PC-3 (cell line): ENCODE data around the gene IPO8. TPM values are rescaled to one million over a fixed set of nuclear protein-coding genes. Genes with fewer than 3 reads are reported as not detected.

Experiments used
- ATAC-seq: fragments of 200-7000 bp; cut with Tn5 transposase; 2 replicates; pipeline ENCODE4 v1.9.1; 2020; ENCODE audit warnings: mild to moderate bottlenecking, moderate library complexity
- BruUV-seq: library from RNA; stranded (reverse); fragments of 400-500 nt; replicated peaks from 2 replicates; lab custom pipeline; 2021; lab: Mats Ljungman, UMichigan
- CTCF ChIA-PET: fragments of 300-600 bp; sonication (Branson Sonifier 250); formaldehyde crosslinking; loops from one replicate; lab custom pipeline; 2022; ENCODE audit warnings: antibody characterized with exemption; lab: Charles Lee
- POLR2A ChIA-PET: fragments of 300-600 bp; sonication (Branson Sonifier 250); formaldehyde crosslinking; loops from one replicate; lab custom pipeline; 2022; ENCODE audit warnings: antibody characterized with exemption; ENCODE audit not compliant: unreplicated experiment; lab: Charles Lee
- DNase-seq: peaks from one replicate; pipeline ENCODE4 v3.0.0-alpha.2; 2015
- H2AFZ ChIP-seq: fragments of 300-600 bp; sonication (generic); 2 replicates; pipeline ENCODE4 v1.6.0; 2016; ENCODE audit warnings: antibody characterized with exemption, low read length
- H3F3A ChIP-seq: fragments of 300-600 bp; sonication (generic); one replicate; pipeline ENCODE4 v1.6.0; 2017; ENCODE audit warnings: antibody characterized with exemption, low read length, control low read depth, mild to moderate bottlenecking; ENCODE audit not compliant: unreplicated experiment
- H3K27ac ChIP-seq: fragments of 300-600 bp; sonication (generic); 2 replicates; pipeline ENCODE4 v1.5.1; 2016; ENCODE audit warnings: mild to moderate bottlenecking, low read length
- H3K27me3 ChIP-seq: fragments of 300-600 bp; sonication (generic); 2 replicates; pipeline ENCODE4 v1.6.1; 2016; ENCODE audit warnings: low read length, mixed read lengths
- H3K36me3 ChIP-seq: fragments of 300-600 bp; sonication (generic); 2 replicates; pipeline ENCODE4 v1.6.1; 2016; ENCODE audit warnings: low read depth, mixed run types, low read length, mixed read lengths
- H3K4me1 ChIP-seq: fragments of 300-600 bp; sonication (generic); 2 replicates; pipeline ENCODE4 v1.5.1; 2016; ENCODE audit warnings: low read length; ENCODE audit not compliant: insufficient read depth
- H3K4me2 ChIP-seq: fragments of 300-600 bp; sonication (generic); 2 replicates; pipeline ENCODE4 v1.6.0; 2016; ENCODE audit warnings: low read length
- H3K4me3 ChIP-seq: fragments of 300-600 bp; sonication (generic); 2 replicates; pipeline ENCODE4 v1.5.1; 2016; ENCODE audit warnings: mild to moderate bottlenecking, low read length, mixed read lengths
- H3K79me2 ChIP-seq: fragments of 300-600 bp; sonication (generic); 2 replicates; pipeline ENCODE4 v1.6.1; 2017; ENCODE audit warnings: low read length, mixed read lengths
- H3K9ac ChIP-seq: fragments of 300-600 bp; sonication (generic); 2 replicates; pipeline ENCODE4 v1.6.0; 2016; ENCODE audit warnings: mild to moderate bottlenecking, low read length
- H3K9me2 ChIP-seq: fragments of 300-600 bp; sonication (generic); replicated peaks from 2 replicates; pipeline ENCODE4 v1.6.1; 2016; ENCODE audit warnings: mixed run types, low read length, mixed read lengths
- H3K9me3 ChIP-seq: fragments of 300-600 bp; sonication (generic); 2 replicates; pipeline ENCODE4 v1.6.1; 2016; ENCODE audit warnings: low read length, mixed read lengths
- H4K20me1 ChIP-seq: fragments of 300-600 bp; sonication (generic); 2 replicates; pipeline ENCODE4 v1.6.1; 2016; ENCODE audit warnings: low read length, mixed read lengths
- EZH2 ChIP-seq: fragments of 300-600 bp; sonication (generic); IDR thresholded peaks from one replicate; pipeline ENCODE4 v1.6.1; 2017; ENCODE audit warnings: antibody characterized with exemption, mild to moderate bottlenecking, low read length; ENCODE audit not compliant: unreplicated experiment
- EZH2phosphoT487 ChIP-seq: fragments of 300-600 bp; sonication (generic); IDR thresholded peaks from 2 replicates; pipeline ENCODE4 v1.6.1; 2018; ENCODE audit warnings: mild to moderate bottlenecking, antibody characterized with exemption, low read length, borderline replicate concordance
- intact Hi-C: fragments of 100-400 bp; cut with micrococcal nuclease; formaldehyde crosslinking; loops from 2 replicates; pipeline ENCODE4 v1.9.0; 2023
- total RNA-seq: library from RNA; depleted of rRNA; stranded (reverse); fragments of >200 nt; gene quantifications from 2 replicates; pipeline ENCODE4 v1.2.3, GENCODE V29; 2014
- TF ChIP-seq, protein P1 (sequence below): fragments of 300-600 bp; sonication (generic); conservative IDR thresholded peaks from 2 replicates; pipeline ENCODE4 v1.5.1; 2017; ENCODE audit warnings: antibody characterized with exemption, low read depth, mild to moderate bottlenecking, low read length

Gene IPO8
- total RNA-seq, 1 experiment from 2014 or later, result 13.3 TPM

GRCh38 chr12:30630979-30631285, 64.7 kb downstream of the IPO8 start:
- Histone ChIP-seq H3K36me3 (no peaks in the 10 kb centered on the region), H4K20me1 (no peaks in the 10 kb centered on the region), H3K27me3 (no peaks in the 10 kb centered on the region), H3K79me2 (no peaks in the 10 kb centered on the region), H3K4me3 (no peak overlapping the region), H2AFZ (no peak overlapping the region), H3K9me3 (no peaks in the 10 kb centered on the region), H3K9ac (no peak overlapping the region), H3K4me1 (no peaks in the 10 kb centered on the region), H3K4me2 (no peak overlapping the region), H3K9me2 (no peaks in the 10 kb centered on the region), H3F3A (no peaks in the 10 kb centered on the region), H3K27ac (no peak overlapping the region)
- ChIA-PET CTCF (no interaction called here), POLR2A (no interaction called here)
- intact Hi-C loops, result no loop called here
- DNase-seq (no peak), ATAC-seq (no peak)
- TF ChIP-seq EZH2phosphoT487, result no peak
- TF ChIP-seq EZH2, result no peak
- TF ChIP-seq, protein P1, sequence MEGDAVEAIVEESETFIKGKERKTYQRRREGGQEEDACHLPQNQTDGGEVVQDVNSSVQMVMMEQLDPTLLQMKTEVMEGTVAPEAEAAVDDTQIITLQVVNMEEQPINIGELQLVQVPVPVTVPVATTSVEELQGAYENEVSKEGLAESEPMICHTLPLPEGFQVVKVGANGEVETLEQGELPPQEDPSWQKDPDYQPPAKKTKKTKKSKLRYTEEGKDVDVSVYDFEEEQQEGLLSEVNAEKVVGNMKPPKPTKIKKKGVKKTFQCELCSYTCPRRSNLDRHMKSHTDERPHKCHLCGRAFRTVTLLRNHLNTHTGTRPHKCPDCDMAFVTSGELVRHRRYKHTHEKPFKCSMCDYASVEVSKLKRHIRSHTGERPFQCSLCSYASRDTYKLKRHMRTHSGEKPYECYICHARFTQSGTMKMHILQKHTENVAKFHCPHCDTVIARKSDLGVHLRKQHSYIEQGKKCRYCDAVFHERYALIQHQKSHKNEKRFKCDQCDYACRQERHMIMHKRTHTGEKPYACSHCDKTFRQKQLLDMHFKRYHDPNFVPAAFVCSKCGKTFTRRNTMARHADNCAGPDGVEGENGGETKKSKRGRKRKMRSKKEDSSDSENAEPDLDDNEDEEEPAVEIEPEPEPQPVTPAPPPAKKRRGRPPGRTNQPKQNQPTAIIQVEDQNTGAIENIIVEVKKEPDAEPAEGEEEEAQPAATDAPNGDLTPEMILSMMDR, result no peak
- BruUV-seq, result no TSS peak

DNA sequence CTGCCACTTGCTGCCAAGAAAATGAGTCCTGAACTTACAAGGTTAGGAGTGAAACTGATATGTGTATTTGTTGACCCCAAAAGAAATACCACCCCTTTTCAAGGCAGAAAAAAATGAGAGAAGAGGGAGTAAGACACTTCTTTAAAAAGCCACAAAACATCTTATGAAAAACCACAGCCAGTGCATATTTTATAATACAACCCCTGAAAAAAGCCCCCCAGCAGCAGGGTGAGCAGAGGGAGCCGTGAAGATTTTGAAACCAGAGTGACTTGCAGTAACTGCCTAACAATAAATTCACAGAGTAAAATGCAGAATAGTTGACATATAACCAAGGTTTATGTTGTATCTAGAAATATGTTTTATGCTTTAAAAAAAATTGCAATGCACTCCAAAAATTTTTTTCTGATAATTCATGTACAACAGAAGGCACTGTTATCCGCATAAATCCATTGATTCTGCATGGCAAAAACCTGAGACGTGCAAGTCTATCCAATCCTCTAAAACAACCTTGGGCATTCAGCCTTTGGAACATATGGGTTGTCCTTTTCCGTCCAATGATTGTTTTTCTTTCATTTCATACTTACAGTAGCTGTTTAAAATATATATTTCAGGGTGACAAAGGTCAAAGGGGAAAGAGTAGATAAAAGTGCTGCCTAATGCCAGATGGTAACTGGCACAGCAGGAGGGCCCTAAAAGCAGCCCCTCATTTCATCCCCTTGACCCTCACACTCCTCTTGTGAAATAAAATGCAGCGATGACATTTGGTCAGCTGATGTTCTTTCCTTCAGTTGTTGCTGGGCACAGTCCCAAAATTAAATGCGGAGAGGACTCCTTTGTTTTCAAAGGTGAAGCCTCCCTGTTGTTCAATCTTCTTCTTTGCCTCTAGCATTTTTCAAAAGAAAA, 65.3 kb downstream of the IPO8 start:
- Histone ChIP-seq H3K36me3 (no peaks in the 10 kb centered on the region), H3K9me2 (no peaks in the 10 kb centered on the region), H3K27ac (no peak overlapping the region), H3K4me1 (no peaks in the 10 kb centered on the region), H3K27me3 (no peaks in the 10 kb centered on the region), H2AFZ (no peak overlapping the region), H3F3A (no peaks in the 10 kb centered on the region), H3K9ac (no peak overlapping the region), H3K79me2 (no peaks in the 10 kb centered on the region), H3K4me3 (no peak overlapping the region), H3K4me2 (no peak overlapping the region), H4K20me1 (no peaks in the 10 kb centered on the region), H3K9me3 (no peaks in the 10 kb centered on the region)
- TF ChIP-seq, protein P1, result no peak
- TF ChIP-seq EZH2 (no peak), EZH2phosphoT487 (no peak)
- no TSS peak for BruUV-seq
- ChIA-PET POLR2A (no interaction called here), CTCF (no interaction called here)
- no peak for ATAC-seq
- intact Hi-C loops, result no loop called here
- no peak for DNase-seq

- no peak overlapping the region for H3K9ac ChIP-seq
- POLR2A ChIA-PET, result no interaction called here
- no peak overlapping the region for H3K4me3 ChIP-seq
- peaks cover 7% of the 10 kb centered on the region for H3K4me1 ChIP-seq
- no peak overlapping the region for H2AFZ ChIP-seq
- H3K36me3 ChIP-seq, result no peaks in the 10 kb centered on the region
- intact Hi-C loops, result no loop called here
- H3K79me2 ChIP-seq, result no peaks in the 10 kb centered on the region
- H3K9me3 ChIP-seq, result no peaks in the 10 kb centered on the region
- BruUV-seq, result no TSS peak
- CTCF ChIA-PET, result no interaction called here
- TF ChIP-seq EZH2 (no peak), EZH2phosphoT487 (no peak)
- TF ChIP-seq, protein P1, result no peak
- no peaks in the 10 kb centered on the region for H3K27me3 ChIP-seq
- H4K20me1 ChIP-seq, result no peaks in the 10 kb centered on the region
- ATAC-seq, result no peak
- no peak overlapping the region for H3K27ac ChIP-seq
- H3F3A ChIP-seq, result no peaks in the 10 kb centered on the region
- H3K4me2 ChIP-seq, result no peak overlapping the region
- DNase-seq, result no peak
- no peaks in the 10 kb centered on the region for H3K9me2 ChIP-seq
Measured at GRCh38 chr12:30626847-30627246, 68.8 kb downstream of the IPO8 start.
